SW480 (cell line): ENCODE results near the gene SLC15A2.
A peak's percentile ranks its signal among the peaks of the same experiment; 100 is the strongest.

ENCODE experiments used
- DNase-seq: peaks from one replicate; pipeline ENCODE4 v3.0.0-alpha.2; 2016; ENCODE audit warnings: low spot score

Gene SLC15A2

DNA sequence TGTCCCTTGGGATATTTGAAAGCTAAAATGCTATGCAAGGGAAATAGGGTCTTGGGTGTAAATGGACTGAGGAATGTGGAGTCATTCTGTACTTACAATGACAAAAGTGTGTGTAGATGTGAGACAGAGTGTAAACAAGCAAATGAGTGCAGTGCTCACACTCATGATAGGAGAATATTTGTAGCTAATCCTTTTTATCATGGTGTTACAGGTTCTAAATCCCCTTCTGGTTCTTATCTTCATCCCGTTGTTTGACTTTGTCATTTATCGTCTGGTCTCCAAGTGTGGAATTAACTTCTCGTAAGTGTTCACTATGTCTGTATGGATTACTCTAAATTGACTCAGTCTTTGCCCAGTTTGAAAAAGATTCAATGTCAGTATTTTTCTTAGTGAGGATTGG lies 30.5 kb downstream of the SLC15A2 start:
- DNase-seq, result no peak

DNA sequence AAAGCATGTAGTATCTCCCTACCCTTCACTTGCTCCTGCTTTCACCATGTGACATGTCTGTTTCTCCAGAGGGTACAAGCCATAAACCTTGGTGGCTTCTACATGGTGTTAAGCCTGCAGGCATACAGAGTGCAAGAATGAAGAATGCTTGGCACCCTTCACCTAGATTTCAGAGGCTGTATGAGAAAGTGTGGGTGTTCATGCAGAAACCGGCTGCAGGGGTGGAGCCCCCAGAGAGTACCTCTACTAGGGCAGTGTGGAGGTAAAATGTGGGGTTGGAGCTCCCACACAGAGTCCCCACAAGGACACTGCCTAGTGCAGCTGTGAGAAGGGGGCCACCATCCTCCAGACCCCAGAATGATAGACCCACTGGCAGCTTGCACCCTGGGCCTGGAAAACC lies 32.2 kb downstream of the SLC15A2 start:
- DNase-seq, result no peak

DNA sequence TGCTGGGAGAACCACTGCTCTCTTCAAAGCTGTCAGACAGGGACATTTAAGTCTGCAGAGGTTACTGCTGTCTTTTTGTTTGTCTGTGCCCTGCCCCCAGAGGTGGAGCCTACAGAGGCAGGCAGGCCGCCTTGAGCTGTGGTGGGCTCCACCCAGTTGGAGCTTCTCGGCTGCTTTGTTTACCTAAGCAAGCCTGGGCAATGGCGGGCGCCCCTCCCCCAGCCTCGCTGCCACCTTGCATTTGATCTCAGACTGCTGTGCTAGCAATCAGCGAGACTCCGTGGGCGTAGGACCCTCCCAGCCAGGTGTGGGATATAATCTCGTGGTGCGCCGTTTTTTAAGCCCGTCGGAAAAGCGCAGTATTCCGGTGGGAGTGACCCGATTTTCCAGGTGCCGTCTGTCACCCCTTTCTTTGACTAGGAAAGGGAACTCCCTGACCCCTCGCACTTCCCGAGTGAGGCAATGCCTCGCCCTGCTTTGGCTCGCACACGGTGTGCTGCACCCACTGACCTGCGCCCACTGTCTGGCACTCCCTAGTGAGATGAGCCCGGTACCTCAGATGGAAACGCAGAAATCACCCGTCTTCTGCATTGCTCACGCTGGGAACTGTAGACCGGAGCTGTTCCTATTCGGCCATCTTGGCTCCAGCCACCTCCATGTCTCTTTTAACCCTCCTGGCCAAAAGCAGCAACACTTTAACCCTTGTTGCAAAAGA lies 44.1 kb downstream of the SLC15A2 start:
- peak; percentile 42 for DNase-seq

DNA sequence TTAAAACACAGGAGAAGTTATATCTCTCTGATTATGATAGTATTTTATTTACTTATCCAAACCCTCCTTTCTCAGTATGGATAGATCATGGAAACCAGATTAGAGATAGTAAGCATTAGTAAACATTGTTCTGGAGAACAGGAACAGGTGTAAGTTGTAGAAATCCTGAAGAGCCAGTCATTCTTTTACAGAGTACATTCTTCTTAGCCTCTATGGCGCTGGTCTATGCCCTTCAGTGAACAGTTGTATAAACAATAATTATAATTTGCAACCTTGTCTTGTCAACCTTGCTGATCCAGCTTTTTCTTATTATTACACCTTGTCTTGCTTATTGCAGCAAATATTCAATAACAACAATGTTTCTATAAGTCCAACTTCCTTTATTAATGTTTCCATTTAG lies 47.4 kb downstream of the SLC15A2 start:
- DNase-seq, result no peak

DNA sequence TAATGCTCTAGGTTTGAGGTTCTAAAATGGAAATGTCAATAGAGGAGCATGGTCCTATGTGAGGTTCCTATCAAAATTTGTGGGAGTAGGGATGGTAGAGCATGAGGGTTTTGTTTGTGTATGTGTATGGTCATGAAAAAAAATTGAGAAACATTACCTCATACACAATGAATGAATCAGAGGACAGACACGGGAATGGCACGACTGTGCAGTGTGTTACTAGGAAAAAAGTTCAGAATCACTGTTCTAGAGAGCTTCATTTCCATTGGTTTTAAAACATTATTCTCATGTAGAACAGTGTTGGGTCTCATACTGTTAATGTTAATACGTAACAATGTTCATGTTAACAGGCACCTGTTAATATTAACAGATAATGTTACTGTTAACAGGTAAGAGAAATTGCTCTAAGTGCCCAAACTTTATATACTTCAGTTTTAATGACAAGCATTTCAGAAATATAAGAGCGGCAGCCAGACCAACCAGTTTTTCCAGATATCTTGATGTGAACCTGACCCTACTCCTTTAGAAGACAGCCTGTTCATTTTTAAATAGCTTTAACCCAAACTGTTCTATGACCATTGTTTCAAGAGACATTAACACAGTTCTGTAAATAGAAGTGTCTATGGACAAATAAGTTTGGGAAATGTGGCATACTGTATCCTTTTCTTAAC lies 48.0 kb downstream of the SLC15A2 start:
- no peak for DNase-seq

DNA sequence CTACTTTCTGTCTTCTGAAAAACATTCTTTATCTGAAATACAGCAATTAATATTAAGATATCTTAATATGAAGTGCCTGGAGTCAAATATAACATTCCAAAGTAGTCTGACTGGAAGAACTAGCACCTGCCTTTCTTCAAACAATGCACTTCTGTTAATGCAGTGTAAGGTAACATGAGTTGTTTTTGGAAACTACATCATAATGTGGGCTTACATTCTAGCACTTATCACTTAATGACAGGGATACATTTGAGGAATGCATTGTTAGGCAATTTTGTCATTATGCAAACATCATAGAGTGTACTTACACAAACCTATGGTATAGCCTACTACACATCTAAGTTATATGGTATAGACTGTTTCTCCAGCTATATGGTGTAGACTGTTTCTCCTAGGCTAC lies 49.2 kb downstream of the SLC15A2 start:
- DNase-seq, result no peak

DNA sequence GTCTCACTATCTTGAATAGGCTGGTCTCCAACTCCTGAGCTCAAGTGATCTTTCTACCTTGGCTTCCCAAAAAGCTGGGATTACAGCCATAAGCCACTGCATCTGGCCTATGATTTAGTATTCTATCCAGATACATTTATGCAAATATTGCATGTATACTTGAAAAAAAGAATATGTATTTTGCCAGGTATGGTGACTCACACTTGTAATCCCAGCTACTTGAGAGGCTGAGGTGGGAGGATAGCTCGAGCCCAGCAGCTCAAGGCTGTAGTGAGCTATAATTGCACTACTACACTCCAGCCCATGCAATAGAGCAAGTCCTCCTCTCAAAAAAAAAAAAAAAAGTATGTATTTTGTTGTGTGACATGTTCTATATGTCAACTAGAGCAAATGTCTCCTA lies 54.4 kb downstream of the SLC15A2 start:
- no peak for DNase-seq

DNA sequence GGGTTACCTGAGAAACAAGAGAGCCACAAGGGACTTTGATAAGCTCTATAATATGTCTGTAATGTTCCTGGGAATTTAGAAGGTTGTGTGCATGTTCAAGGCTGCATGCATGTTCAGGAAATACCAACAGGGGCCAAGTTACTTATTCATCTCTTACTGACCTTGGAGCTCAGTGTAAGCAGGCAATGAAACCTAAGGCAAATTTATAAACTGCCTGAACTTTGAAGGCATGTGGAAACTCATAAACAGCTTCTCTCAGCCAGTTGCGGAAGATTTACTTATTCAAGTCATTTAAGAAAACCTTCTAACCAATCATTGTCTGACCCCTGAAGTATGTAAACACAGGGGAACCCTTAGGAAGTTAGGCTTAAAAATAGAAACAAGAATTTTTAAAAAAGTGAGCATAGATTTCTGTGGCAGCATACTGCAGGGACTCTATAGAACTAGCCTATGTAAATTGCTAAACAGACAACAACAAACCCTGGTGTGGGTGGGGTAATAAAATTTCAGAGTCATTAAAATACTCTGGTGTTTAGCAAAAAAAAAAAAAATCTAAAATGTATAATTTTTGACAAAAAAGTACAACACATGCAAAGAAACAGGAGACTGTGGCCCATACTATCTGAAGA lies 57.2 kb downstream of the SLC15A2 start:
- DNase-seq, result no peak

DNA sequence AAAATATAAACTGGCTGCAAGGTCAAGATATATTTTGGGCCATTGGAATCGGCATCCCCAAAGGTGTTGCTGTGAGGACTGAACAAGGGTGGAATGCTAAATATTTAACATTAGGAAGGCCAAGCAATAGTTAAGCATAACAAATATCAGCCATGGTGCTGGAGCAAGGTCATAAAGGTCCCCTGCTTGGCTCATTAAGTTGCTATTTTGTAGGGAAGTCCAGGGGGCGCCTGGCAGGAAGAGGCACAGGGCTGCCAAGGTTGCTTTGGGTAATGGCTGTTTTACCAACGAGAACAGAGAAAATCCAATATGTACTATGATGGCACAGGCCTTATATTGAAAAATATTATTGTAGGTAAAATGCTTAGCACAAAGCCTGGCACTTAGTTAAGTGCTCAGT lies 62.2 kb downstream of the SLC15A2 start:
- no peak for DNase-seq

DNA sequence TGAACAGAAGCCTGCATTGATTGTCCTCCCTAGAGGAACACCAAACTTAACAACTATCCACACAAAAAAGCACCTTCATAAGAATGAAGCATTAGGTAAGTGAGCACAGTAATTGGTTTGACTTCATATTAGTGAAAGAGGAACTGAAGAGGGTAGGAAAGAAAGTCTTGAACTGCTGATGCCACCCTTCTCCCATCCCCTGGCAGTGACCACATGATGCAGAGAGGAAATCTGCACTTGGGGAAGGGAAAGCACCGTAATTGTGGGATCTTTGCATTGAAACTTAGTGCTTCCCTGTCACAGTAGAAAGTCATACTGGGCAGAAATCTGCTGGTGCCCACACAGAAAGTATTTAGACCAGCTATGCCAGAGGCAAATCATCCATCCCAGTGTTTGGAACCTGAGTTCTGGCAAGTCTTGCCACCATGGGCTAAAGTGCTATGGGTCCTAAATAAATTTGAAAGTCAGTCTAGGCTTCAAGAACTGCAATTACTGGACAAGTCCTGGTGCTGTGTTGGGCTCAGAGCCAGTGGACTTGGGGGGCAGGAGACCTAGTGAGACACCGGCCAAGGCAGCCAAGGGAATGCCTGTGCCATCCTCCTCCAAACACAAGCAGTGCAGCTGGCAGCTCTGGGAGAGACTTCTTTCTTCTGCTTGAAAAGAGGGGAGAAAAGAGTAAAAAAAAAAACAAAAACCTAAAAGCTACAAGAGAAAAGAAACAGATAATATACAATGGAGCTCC lies 63.6 kb downstream of the SLC15A2 start:
- DNase-seq, result no peak

DNA sequence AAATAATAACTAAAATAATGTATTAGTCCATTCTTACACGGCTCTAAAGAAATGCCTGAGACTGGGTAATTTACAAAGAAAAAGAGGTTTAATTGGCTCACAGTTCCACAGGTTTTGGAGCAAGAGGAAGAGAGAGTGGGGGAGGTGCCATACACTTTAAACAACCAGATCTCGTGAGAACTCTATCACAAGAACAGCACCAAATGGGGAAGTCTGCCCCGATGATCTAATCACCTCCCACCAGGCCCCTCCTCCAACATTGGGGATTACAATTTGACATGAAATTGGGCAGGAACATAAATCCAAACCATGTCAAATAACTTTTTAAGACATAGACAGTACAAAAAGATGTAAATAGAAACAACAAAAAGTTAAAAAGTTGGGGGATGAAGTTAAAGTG lies 64.6 kb downstream of the SLC15A2 start:
- no peak for DNase-seq

DNA sequence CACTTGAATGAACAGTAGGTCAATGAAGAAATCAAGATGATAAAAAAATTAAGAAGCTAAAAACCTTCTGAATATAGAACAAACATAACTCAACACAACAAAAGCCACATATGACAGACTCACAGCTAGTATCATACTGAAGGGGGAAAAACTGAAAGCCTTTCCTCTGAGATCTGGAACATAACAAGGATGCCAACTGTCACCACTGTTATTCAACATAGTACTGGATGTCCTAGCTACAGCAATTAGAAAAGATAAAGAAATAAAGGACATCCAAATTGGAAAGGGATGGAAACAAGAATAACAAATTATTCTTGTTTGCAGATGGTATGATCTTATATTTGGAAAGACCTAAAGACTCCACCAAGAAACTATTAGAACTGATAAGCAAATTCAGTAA lies 67.1 kb downstream of the SLC15A2 start:
- DNase-seq, result no peak

DNA sequence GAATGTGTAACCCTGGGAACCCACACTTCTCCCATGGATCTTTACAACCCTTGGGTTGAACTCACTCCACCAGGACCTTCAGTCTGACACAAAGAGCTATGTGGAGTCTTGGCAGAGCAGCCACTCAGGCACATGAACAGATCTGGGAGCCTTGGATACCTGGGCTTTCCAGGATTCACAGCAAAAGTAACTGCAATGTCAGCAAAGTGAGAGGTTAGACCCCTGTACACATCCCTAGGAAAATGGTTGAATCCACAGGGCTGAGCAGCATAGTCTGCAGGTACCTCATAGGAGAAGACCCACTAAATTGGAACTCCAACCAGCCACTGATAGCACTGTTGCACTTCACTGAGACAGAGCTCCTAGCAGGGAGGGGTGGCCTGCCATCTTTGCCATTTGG lies 68.2 kb downstream of the SLC15A2 start:
- DNase-seq, result no peak

DNA sequence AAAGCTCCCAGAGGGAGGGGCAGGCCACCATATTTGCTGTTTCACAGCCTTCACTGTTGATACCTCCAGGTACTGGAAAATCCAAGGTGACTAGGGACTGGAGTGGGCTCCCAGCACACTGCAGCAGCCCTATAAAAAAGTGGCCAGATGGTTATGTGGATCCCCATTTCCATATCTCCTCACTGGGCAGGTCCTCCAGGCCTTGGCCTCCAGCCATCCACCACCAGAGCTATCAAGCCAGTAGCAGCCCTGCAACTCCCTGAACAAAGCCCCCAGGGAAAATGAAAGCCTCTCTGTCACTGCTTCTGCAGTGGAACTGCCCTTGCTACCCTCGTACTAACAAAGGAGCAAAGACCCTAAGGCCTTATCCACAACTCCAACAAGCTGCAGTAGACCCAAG lies 69.4 kb downstream of the SLC15A2 start:
- DNase-seq, result no peak

DNA sequence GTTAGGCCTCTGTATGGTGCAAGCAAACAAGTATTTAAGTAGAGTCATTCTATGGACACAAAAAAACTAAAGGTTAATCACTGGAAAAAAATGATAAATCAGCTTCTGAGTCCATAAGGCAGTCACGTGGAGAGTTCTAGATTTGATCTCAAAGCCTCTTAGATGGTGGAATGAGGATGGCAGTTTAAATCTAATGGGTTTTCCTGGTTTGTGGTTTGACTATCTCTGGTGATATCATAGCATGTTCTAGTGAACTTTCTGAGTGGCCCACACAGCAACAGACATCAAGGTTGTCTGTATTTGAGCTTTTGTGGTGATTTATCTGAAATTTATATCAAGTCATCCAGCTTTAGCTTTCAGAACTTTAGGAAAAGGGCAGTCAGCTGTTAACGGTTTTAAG lies 75.4 kb downstream of the SLC15A2 start:
- no peak for DNase-seq

DNA sequence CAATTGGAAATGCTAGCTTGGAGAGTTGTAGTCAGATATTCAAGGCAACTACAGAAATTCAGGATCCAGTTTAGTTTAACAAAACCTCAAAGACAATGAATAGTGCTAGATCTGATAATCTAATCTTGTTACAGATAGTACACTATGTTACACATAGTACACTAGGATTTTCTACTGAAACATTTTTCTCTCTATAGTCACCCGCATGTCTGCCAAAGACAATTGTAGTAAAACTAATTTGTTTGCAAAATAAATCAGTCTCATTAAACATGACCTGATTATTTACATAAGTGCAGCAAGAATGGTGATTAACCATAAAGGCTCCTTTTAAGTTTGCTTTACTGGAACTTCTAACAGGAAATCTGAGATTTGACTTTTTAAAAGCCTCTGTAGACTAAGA lies 75.8 kb downstream of the SLC15A2 start:
- no peak for DNase-seq

DNA sequence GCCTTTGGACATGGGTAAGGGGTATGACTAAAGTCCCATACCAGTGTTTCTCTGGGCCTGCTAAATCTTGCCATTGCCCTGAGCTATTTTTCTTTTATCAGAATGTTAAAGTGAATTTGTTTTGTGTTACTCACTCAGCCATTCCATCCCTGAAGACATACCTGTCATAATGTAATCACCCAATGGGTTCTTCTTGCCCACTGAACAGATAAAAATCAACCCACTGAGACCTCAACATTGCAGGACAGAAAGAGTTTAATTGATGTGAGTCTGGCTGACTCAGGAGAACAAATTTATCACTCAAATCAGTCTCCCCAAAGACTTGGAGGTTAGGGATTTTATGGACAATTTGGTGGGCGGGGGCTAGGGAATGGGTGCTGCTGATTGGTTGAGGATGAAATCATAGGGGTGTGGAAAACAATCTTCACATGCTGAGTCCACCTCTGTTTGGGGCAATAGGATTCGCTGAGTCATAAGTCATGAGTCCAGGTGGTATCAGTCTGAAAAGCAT lies 80.5 kb downstream of the SLC15A2 start:
- DNase-seq, result no peak

DNA sequence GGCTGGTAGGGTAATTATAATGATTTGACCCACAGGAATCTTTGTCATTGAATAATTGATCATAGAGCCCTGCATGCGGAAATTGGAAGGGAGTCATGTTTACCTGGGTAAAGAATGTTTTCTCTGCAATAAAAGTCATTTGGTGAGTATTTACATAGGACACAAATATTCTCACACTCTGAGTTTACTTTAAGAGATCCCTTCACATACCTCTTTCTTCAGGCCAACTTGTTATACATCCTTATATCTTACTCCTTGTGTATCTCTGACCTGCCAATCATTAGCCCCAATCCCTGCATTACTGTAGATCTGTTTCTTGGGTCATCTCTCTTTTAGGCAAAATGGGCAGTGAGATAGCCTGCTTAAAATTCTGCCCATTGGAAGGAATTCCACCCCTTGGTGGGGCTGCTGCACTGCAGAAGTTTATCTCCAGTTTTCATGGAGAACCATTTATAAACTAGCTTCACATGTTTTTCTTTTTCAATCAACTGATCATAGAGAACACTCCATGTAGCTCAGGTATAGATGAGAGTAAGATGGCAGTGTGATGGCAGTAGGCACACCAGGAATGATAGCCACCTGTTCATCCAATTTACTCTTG lies 81.6 kb downstream of the SLC15A2 start:
- DNase-seq, result no peak

DNA sequence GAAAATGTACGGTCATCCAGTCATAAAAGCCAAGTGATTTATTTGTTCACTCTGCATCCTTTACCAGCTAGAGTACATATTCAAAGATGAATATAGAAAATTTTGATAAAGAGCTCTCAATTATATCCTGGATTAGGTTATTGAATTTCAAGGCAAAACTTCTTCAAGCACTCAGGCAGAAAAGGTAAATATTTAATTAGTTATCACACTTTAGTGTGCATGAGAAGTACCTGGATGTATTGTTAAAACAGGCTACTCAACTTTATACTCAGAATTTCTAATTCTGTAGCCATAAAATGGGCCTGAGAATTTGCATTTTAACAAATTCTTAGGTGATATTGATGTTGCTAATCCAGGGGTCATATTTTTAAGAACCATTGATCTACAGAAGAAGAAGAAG lies 82.5 kb downstream of the SLC15A2 start:
- DNase-seq, result no peak

DNA sequence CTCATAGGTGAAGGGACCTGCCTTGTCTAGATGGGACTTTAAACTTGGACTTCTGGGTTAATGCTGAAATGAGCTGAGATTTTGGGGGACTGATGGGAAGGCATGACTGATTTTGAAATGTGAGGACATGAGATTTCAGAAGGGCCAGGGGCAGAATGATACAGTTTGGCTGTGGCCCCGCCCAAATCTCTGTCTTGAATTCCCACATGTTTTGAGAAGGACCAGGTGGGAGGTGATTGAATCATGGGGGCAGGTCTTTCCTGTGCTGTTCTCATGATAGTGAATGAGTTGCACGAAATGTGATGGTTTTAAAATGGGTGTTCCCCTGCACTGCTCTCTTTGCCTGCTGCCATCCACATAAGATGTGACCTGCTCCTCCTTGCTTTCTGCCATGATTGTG lies 85.0 kb downstream of the SLC15A2 start:
- no peak for DNase-seq

DNA sequence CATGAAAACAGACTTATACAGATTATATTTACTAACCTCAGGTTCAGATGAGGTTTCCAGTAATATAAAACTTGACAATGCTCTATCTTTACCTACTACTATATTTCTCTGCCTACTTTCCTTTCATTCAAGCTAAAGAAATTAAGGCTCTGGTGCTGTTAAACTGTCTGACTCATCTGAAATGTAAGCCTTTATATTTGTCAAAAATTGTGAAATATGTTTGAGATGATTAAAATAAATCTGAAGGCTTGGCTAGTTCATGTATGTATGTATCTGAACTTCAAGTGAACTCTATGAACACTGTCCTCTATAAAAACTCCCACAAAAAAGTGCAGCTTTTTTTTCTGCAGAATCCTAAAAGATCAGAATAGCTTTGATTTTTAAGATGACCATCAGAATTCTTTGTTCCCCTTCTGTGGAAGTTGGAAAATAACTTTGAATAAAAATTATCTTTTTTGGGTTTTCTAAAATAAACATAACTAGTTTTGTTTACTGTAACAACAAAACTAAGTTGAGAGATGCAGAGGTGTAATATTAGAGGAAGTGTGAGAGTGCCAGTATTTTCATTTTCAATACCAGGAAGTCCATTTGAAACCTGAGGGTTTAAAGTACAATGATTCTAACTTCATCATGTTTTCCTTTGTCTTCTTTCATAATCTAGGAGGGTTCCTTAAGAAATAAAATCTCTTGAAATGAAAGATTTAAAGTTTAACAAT lies 85.7 kb downstream of the SLC15A2 start:
- DNase-seq, result no peak

DNA sequence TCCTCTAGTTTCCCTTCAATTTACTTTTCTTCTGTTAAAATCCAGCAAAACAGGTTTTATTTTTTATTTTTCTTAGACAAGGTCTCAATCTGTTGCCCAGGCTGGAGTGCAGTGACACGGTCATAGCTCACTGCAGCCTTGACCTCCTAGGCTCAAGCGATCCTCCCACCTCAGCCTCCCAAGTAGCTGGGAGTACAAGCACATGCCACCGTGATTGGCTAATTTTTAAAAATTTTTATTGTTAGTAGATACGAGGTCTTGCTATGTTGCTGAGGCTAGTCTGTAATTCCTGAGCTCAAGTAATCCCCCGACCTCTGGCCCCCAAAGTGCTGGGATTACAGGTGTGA lies 86.2 kb downstream of the SLC15A2 start:
- no peak for DNase-seq
